Measurements from ENCODE around the gene KAZN.

The KAZN gene

DNA sequence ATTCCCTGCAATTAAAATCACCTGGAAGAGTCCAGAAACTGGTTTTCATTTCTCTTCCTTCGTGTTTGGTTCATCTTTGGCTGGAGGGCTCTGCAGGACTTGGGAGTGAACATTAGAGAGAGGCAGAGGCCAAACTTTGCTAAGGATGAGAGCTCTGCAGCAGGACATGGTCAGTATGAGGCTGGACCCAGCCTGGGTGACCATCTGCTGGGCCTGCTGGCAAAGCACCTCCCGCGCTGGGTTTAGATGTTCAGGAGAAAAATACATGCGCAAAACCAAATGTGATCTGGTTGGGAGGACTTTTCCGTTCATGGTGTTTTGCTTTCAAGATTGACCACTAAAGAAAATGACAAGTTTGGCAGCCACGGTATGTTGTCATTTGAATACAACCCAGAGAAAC is 15.9 kb downstream of the KAZN start:
- no peak for DNase-seq (ENCODE audit: low read depth)

DNA sequence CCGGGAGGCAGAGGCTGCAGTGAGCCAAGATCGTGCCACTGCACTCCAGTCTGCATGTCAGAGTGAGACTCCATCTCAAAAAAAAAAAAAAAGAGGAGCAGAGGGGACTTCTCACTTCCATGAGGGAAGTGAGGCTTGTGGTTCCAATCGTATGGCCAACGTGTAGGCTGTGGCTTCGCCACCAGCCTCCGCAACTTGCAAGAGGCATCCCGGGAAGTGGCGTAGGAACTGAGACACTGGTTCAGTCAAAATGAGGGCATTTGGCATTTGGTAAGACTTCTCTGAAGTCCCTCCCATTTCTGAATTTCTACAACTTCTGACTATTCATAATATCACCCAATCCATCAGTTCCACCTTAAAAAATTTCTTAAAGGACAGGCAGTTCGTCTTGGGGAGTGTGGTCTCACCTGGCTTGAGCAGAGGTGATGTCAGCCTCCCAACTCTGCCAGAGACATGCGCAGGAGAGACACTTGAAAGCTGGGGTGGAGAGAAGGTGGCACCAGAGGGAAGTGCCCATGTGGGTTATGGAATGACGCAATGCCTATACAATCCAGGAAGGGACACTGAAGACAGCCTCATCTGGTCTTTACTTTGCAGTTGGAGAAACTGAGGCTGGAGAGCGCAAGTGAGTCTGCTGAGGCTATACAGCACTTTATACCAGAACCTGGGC is 17.2 kb downstream of the KAZN start:
- no peak for DNase-seq (ENCODE audit: low read depth)

DNA sequence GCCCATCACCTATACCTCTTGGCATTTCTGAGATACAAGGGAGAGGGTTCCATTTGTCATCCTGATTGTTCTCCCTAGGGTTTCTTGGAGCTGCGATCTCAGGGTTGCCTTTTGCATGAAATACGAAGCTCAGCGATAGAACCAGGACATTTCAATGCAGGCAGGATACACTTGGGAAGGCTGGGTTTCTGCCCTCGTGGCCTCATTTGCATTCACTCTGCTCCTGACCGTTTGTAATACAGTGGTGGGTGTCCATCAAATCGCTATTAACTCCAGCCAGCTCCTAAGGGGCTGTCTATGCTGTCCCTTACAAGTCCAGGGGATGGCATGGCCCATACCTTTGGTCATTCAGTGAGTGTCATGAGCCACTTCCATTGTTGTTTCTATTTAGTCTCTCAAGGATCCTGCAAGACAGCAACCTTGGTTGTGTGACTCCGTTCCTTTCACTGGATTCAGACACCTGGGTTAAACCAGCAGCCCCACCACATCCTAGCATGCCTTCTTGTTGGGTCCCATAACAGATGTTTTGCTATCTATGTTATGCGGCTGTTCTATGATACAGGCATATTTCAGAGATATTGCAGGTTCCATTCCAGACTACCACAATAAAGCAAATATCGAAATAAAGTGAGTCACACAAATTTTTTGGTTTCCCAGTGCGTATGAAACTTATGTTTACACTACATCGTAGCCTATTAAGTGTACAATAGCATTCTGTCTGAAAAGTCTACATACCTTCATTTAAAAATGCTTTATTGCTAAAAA is 18.3 kb downstream of the KAZN start:
- no peak for DNase-seq (ENCODE audit: low read depth)

DNA sequence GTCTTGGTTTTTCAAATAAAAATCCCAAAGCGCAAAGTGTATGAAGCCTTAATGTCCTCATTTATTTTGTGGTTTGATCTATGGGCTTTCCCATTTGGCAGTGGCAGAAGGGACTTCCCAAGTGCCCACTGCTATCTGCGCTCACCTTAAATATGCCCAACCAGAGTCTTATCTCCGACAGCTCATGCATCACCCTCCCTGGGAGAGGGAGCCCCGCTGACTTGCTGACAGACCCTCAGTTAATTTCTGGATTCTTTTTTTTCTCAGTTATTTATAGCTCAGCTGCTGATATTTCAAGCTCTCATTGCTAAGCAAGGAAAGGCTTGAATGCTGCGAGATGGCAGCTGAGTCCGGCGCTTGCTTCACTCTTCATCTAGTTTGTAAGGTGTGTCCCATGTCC is 19.3 kb downstream of the KAZN start:
- DNase-seq (ENCODE audit: low read depth) = no peak

DNA sequence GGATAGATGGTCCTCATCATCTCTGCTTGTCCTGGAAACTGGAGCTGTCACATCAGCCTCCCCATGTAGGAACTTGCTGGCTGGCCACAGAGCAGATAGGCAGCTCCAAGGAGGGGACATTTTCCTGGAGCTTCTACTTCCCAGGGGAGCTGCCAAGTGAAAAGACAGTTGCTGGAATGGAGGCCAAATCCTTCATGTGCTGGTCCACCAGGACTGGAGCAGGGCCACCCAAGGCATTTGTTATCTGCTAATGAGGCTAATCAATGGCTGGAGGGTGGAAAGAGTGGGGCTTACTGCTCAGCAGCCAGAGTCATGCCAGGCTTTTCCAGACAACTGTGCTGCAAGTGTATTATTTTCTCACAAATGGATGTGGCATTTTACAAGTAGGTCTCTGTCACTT is 22.5 kb downstream of the KAZN start:
- DNase-seq (ENCODE audit: low read depth) = no peak

DNA sequence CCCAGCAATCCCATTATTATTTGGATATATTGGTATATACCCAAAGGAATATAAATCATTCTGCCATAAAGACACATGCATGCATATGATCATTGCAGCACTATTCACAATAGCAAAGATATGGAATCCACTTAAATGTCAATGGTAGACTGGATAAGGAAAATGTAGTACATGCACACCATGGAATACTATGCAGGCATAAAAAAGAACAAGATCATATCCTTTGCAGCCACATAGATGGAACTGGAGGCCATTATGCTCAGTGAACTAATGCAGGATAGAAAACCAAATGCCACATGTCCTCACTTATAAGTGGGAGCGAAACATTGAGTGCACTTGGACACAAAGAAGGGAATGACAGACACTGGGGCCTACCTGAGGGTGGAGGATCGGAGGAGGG is 24.6 kb downstream of the KAZN start:
- no peak for DNase-seq (ENCODE audit: low read depth)

DNA sequence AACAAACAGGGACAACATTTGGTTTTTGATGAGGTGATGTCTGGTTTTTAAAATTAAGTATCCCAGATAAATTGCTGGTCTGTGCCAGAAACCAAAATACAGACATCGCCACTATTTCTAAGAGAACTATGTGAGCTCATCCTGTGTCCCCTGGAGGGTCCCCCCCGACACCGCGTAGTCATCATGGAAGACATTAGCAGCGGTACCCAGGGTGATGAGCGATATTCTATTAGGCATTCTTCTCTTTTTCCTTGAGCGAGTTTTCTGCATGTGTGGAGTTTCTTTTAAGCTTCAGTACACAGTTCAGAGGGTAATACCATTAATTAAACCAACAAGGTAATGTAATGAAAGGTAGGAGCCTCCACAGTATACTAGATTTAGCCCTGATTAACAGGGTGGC is 26.5 kb downstream of the KAZN start:
- no peak for DNase-seq (ENCODE audit: low read depth)

DNA sequence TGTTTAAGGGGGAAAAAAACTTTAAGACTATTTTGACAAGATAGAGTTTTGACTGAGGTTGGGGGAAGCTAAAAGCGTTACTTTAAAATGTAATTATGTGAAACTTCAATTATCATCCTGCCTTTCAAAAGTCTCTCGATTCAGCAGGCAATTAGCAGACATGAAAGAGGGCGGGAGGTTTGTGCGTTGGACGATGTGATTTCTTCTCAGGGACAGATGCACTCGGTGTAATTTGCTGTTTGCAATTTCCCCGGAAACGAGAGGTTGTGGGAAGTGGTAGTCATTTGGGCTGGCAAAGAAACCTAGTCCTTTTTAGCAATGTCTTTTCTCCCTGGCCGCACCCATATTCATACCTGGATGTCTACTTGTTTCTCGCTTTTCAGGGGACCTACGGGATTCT is 27.1 kb downstream of the KAZN start:
- DNase-seq (ENCODE audit: low read depth) = no peak

DNA sequence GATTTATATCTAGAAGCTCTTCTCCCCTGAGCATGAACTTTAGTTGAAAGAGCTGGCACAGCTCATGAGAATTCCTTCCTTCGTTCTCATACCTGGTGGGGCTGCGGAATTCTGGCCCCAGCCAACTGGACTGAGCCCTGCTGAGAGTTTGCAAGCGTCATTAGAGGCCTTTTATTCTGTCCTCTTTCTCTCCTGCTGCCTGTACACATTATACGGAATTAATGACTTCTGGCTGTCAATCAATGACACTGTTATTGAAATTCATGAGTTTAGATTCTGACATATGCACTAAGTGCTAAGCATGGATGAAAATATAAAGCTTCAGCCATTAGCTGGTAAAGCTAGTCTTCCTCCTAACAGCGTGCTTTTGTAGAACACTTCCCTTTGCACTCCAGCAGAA is 27.5 kb downstream of the KAZN start:
- no peak for DNase-seq (ENCODE audit: low read depth)

DNA sequence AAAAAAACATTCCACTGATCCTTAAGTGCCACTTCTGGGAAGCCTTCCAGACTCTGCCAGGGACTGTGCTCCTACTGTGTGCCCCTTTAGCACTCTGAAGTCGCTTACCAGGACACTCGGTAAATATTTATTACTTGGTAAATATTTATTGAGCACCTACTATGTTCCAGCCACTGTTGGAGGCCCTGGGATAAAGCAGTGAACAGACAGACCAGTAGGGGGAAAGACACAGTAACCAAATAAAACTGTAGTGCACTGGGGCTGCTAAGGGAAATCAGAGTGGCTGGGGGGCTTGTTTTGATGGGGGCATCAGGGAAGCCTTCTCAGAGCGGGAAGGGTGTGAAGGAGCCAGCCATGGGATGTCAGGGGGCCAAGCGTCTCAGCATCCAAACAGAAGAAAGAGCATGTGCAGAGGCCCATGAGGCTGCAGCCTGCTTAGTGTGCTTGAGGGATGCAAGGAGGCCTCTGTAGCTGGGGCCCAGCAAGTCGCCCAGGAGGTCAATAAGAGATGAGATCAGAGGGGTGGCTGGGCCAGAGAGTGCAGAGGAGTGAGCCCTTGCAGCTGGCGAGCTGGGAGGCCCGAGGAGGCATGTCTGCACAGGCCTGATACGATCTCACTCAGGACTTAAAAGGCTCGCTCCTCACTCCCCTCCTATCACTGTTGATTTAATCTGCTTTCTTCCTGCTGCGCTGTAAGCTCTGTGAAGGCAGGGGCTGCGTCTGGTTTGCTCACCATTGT is 28.6 kb downstream of the KAZN start:
- DNase-seq (ENCODE audit: low read depth) = no peak

DNA sequence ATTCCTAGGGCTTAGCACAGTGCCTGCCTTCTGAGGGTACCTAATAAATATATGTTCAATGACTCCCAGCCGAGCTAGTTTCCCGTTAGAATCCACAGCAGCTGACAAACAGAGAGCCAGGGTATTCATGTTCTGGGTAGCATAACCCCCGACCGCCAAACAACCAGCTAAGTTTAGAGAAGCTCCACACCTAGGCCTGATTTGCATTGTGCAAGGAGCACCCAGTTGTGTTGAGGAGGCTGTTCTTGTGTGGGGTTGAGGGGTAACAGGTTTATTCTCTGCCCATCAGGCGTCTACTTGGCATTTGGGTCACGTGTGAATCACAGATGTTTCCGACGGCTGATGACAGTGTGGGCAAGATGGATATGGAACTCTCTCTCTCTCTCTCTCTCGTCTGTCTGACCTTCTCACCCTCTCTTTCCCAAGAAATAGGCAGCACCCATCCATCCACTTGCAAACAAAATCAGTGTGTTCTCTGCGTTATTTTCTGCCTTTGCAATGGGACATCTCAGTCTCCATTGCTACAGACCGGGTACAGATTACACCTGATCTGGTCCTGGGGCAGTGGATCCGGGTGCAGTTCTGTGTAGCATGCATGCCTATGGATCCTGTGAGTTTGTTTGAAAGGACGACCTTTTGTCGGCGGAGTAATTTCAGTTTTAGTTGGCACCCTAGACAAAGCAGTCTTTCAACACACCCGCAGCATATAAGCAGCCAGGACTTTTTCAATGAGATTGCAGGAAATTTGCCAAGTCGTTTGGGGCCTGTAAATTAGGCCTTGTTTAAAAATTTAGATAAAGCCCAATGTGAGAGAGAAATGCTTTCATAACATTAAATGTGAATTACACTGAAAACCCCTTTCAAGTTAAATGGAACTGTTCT is 29.4 kb downstream of the KAZN start:
- DNase-seq (ENCODE audit: low read depth) = no peak

DNA sequence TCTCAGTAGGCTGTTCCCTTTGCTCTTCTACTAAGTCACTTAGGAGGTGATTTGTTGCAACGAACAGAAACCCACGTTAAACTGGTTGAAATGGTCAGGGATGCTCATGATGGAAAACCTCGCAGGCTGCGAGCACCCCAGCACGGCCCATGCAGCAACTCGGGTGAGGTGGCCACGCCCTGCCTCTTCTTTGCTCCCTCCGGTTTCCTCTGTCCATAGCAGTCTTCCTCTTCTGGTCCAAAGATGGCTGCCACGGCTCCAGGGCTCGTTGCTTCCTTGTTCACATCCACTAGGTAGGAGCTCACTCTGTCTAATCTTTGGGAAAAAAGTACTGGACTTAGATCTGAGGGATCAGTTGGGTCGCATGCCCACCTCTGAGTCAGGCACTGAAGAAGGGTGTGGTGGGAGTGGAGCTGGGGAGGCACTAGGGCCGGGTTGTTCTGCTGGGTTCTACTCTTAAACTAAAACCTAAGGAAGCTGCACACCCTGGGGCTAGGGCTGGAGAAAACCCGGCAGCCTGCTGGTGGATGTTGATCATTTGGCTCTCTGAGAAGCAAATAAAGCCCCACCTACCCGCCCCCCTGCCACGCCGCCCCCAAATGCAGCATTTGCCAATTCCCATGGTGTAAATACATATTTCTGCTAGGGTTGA is 31.0 kb downstream of the KAZN start:
- DNase-seq (ENCODE audit: low read depth) = no peak

DNA sequence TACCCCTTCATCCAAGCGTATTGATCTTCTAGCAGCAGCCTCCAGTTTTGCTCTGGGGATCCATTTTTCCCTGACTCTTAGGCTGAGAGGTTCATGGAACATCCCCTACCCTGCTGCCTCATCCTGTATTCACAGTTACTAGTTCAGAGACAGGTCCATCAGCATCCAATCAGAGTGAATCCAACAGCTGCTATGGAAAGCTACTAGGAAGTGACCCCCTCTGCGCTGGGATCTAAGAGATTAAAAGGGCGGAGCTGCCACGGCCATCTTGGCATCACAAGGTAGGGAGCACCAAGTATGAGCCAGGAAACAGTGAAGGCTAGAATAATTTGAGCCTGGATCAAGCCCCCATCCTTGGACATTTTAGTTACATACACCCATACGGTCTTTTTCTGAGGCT is 32.5 kb downstream of the KAZN start:
- no peak for DNase-seq (ENCODE audit: low read depth)

DNA sequence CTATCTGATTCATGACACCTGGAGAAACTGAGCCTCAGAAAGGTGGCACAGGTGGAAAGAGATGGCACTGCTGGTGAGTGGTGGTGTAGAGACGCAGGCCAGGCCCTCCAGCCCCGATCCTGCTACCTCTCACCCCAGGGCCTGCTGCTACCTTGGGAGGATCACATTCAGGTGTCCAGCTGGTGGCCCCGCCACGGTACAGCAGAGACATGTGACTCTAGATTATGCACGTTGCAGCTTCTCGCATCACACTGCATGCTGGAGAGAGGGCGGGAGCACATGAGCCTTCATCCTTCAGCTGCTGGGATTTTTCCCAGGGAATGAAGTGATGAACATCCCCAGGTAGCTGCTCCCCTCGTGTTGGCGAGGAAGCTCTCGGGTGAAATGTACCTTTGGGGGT is 32.9 kb downstream of the KAZN start:
- no peak for DNase-seq (ENCODE audit: low read depth)

DNA sequence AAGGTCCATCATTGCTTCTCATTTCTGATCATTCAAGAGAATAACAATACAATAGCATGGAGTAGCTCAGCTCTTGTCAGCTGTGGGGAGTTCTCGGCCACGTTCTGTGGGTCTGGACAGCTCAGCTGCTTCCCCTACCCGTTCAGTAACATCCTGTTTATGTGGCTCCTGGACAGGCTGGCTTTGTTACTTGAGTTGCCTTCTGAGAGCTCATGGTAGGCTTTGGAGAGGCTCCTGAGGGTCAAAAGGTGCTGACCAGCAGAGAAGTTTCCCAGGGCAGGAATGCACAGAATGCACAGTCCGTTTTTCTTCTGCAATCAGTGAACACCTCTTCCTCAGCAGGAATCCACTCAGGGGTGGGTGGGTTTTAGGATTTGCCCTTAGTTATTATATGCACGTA is 36.0 kb downstream of the KAZN start:
- no peak for DNase-seq (ENCODE audit: low read depth)

DNA sequence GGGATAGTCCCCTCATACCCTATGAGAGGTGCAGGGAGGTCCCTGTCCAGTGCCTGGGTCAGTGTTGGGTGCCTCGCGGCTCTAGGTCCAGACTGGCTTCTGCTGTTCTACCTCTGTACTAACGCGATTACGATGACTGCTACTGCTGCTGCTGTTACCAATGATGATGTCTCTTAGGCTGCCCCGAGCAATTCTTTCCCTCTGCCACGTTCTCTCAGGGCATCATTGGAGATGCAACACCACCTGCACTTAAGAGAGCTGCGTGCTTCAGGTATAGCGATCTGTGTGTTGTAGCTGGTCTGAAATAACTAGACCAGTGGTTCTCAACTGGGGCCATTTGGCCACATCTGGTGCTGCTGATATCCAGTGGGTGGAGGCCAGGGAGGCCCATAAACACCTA is 36.9 kb downstream of the KAZN start:
- DNase-seq (ENCODE audit: low read depth) = no peak

DNA sequence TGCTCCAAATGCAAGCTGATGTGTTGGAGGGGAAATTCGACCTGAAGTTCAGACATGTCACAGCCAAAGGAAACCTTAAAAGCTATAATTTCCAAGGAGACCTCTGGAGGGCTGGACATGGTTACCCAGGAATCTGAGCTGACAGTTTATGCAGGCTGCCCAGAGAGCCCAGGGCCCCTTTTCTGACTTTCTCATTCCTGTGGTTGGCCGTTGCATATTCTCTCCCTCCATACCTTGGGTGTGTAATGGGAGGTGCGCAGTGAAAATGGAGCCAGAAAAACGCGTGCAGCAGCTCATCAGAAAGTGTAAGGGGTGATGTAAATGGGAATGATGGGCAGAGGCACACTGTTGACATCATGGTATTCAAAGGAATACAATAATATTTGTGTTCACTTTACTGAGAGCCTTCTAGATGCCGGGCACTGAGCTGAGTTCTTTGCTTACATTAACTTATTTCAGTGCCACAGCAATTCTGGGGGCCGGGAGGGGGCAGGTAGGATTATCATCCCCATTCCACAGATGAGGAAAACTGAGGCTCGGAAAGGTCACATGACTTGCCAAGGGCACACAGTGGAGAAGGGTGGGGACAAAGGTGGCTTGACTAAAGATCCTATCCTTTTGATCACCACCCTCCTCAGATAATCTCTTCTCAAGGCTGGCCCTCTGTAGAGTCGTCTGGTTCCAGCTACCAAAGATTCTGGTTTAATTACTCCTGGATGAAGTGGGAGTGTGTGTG is 38.6 kb downstream of the KAZN start:
- DNase-seq (ENCODE audit: low read depth) = no peak

DNA sequence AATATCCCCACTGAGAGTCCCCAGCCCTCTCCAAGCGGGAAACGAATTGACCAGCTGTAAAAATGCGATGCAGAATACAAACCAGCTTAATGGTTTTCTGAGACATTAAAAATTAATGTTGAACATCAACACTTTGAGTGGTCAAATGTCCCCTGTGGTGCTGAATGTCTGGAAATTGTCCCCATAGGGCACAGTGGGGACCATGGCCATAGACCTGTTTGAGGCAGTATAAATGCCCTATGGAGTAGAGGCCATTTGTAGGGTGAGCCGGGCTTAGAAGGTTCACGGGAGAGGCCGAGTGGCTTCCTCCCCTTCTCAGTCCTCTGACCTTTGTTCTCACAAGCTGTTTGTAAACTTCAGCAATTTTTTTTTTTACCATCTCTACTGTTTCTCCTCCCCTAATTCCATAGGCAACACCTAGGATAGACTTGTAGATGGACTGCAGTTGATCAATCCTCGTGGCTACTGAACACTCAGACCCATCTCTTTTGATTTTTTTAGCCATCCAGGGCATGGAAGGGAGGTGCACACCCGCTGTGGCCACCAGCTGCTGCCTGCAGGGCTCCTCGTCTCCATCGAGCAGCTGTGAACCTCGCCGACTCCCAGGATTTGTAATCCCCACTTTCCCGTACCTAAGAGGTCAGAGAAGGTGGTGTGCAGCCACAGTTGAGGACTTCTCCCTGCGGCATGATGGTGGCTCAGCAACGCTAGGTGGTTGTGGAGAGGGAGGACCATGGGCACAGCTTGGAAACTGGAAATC is 41.0 kb downstream of the KAZN start:
- no peak for DNase-seq (ENCODE audit: low read depth)

DNA sequence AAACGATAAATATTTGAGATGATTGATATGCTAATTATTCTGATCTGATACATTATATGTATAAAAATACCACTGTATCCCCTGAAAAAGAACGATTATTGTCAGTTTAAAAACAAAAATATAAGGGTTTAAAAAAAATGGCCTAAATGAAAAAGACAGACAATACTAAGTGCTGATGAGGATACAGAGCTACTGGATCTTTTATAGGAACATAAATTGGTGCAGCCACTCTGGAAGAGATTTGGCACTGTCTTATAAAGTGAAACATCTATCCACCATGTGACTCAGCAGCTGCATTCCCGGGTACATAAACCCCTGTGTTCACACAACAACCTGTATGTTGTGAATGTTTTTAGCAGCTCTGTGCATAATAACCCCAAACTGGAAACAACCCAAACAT is 44.2 kb downstream of the KAZN start:
- DNase-seq (ENCODE audit: low read depth) = no peak

DNA sequence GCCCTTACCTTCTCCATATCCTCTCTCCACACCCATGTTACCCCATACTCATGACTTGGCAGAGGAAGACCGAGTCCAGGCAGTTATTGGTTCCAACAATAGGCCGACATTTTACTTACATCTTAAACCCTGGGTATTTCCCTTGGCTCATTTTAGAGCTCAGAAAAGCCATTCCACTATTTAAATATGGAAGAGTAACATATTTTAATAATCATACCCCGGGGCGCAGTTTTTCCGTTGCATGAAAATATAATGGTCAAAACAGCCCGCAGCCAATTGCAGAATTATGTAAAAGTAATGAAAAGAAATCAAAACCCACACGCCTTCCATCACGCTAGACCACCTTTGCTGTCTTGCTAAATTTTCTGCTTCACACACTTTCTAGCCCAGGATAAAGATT is 48.5 kb downstream of the KAZN start:
- DNase-seq (ENCODE audit: low read depth) = no peak

Data from stimulated activated CD8-positive, alpha-beta memory T cell treated with anti-CD3 and anti-CD28 coated beads, Interleukin-12 subunit alpha, Interleukin-12 subunit beta, amount 100 ng/mL, for 4 hours (primary cell).